ENCODE measurements around the gene SMIM22.

Gene SMIM22

DNA sequence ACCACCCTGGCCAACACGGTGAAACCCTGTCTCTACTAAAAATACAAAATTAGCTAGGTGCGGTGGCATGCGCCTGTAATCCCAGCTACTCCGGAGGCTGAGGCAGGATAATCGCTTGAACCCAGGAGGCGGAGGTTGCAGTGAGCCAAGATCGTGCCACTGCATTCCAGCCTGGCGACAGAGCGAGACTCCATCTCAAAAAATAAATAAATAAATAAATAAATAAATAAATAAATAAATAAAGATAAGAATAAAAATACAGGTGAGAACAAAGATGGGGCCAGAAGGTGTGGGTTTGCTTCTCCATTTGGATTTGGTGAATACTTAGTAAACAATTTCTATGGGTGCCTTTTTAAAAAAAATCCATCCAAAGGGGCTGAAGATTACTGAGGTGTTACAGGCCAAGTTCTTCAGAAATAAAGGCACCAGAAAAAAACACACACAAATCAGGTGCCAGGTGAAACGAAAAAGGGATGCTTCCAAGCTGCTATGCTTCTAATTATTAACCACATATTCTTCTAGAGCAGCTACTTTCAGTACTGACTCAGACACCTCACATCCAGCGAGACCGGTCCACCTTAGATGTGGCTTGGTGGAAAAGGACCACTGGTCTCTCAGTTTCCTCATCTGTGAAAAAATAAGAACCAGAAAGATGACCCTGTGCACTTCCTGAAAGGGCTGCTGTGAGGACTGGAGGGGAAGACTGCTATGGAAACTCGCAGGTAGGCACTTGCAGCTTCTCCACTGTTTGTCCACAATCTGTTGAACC, 42.7 kb downstream of the SMIM22 start:
- Mint-ChIP-seq H3K27ac (peak overlapping the region; percentile 69), H3K36me3 (peaks cover 23% of the 10 kb centered on the region), H3K4me3 (no peak overlapping the region)

DNA sequence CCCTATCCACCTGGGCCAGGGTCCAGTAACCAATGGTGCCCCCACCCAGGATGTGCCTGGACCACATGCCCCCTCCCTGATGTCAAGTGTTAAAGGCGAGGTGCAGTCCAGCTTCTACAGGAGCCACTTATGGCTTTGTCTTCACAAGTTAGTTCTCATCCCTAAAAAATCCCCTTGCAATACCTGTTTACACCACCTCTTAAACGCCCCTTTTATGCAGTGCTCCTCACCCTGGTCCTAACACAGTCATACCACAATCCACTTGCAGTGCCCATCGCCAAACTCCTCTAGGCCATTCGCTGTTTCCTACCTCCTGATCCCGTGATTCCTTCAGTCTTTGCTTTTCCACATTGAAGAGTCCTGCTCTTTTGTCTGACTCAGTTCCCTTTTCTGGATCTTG, 44.8 kb downstream of the SMIM22 start:
- no peaks in the 10 kb centered on the region for H3K27me3 Mint-ChIP-seq
- H3K4me3 Mint-ChIP-seq, result no peak overlapping the region
- DNase-seq (ENCODE audit: low spot score in 2 of 2) (no peak), ATAC-seq (ENCODE audit: low read depth) (no peak)
- H3K36me3 Mint-ChIP-seq, result peaks cover 28% of the 10 kb centered on the region
- H3K27ac Mint-ChIP-seq, result peak overlapping the region; percentile 28
- no peaks in the 10 kb centered on the region for H3K9me3 Mint-ChIP-seq
- H3K4me1 Mint-ChIP-seq, result peaks cover 4% of the 10 kb centered on the region

More for the DNA sequence above, 42.7 kb downstream of the SMIM22 start:
- DNase-seq (ENCODE audit: low spot score in 2 of 2) (no peak), ATAC-seq (ENCODE audit: low read depth) (no peak)
- Mint-ChIP-seq H3K4me1 (peaks cover 9% of the 10 kb centered on the region), H3K27me3 (no peaks in the 10 kb centered on the region), H3K9me3 (no peaks in the 10 kb centered on the region)

DNA sequence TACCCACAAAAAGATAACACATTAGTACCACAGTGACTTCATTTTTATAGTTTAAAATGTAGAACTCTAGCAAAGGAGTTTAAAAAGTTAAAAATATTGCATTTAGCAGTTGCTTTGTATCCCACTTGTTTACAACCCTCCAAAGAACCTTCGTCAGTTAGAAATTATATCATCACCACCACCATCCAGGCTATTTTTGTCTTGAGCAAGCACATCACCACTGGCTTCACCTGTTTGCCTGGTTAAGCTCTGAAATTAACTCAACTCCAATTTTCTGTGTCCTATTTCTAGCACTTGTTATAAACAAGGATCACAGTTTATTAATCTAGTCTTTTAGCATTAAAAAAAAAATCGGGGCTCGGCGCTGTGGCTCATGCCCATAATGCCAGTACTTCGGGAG, 45.8 kb downstream of the SMIM22 start:
- no peak for ATAC-seq (ENCODE audit: low read depth)
- H3K36me3 Mint-ChIP-seq, result peaks cover 29% of the 10 kb centered on the region

More for the DNA sequence above, 45.8 kb downstream of the SMIM22 start:
- Mint-ChIP-seq H3K27ac (no peak overlapping the region), H3K4me1 (peaks cover 9% of the 10 kb centered on the region), H3K4me3 (no peak overlapping the region), H3K27me3 (no peaks in the 10 kb centered on the region), H3K9me3 (no peaks in the 10 kb centered on the region)
- no peak for DNase-seq (ENCODE audit: low spot score in 2 of 2)

All from memory B cell (primary cell).